HG03558 (cell line): Measurements from ENCODE around the gene BIRC3.
A peak's percentile ranks its signal among the peaks of the same experiment; 100 is the strongest.
"Not testable (repeated sequence)": the region's sequence is repeated elsewhere in the genome, so short reads cannot be mapped to it uniquely, and the experiment has no call there.

ENCODE experiments used
- ATAC-seq: cut with Tn5 transposase; IDR thresholded peaks from one replicate; pipeline ENCODE4 v1.9.1; 2021; ENCODE audit warnings: moderate number of reproducible peaks; ENCODE audit not compliant: unreplicated experiment; ENCODE audit errors: extremely low read depth

The BIRC3 gene

GRCh38 chr11:102320679-102321078 lies 3.4 kb downstream of the BIRC3 start:
- no peak for ATAC-seq

- no peak for ATAC-seq
Measured at GRCh38 chr11:102322560-102322959, 5.3 kb downstream of the BIRC3 start.

- ATAC-seq, result no peak
Measured at GRCh38 chr11:102323542-102324251, 6.4 kb downstream of the BIRC3 start.

- ATAC-seq, result no peak
Measured at GRCh38 chr11:102325088-102325487, 7.8 kb downstream of the BIRC3 start.

- ATAC-seq, result no peak
Measured at GRCh38 chr11:102328748-102329147, 11.5 kb downstream of the BIRC3 start.

GRCh38 chr11:102330231-102330630 lies 12.9 kb downstream of the BIRC3 start:
- ATAC-seq, result no peak

GRCh38 chr11:102331341-102331740 lies 14.1 kb downstream of the BIRC3 start:
- no peak for ATAC-seq

GRCh38 chr11:102332611-102332994 lies 15.3 kb downstream of the BIRC3 start:
- ATAC-seq, result no peak

- no peak for ATAC-seq
Measured at GRCh38 chr11:102338479-102339010, 21.3 kb downstream of the BIRC3 start.

GRCh38 chr11:102341311-102341710 lies 24.0 kb downstream of the BIRC3 start:
- ATAC-seq, result not testable (repeated sequence)

- no peak for ATAC-seq
Measured at GRCh38 chr11:102341844-102342318, 24.6 kb downstream of the BIRC3 start.

- ATAC-seq, result no peak
Measured at GRCh38 chr11:102343809-102344208, 26.5 kb downstream of the BIRC3 start.

- ATAC-seq, result no peak
Measured at GRCh38 chr11:102345904-102346303, 28.6 kb downstream of the BIRC3 start.

- ATAC-seq, result no peak
Measured at GRCh38 chr11:102346456-102346747, 29.1 kb downstream of the BIRC3 start.

- ATAC-seq, result peak; percentile 64
Measured at GRCh38 chr11:102346748-102347461, 29.6 kb downstream of the BIRC3 start, which contains the start of gene BIRC2. Gene BIRC2 (plus strand): TSS chr11:102347214. CDS start chr11:102349855, 2,641 bp downstream.

GRCh38 chr11:102347462-102348370 lies 30.4 kb downstream of the BIRC3 start:
- peak; percentile 20 for ATAC-seq

GRCh38 chr11:102357116-102357515 lies 39.8 kb downstream of the BIRC3 start:
- ATAC-seq, result no peak

- no peak for ATAC-seq
Measured at GRCh38 chr11:102359372-102359771, 42.1 kb downstream of the BIRC3 start.

- ATAC-seq, result no peak
Measured at GRCh38 chr11:102360681-102361080, 43.4 kb downstream of the BIRC3 start.
